GM19372 (cell line): ENCODE measurements around the gene CALHM2.

ENCODE experiments used
- ATAC-seq: cut with Tn5 transposase; IDR thresholded peaks from one replicate; pipeline ENCODE4 v1.9.1; 2021; ENCODE audit warnings: mild to moderate bottlenecking, low read depth, moderate library complexity; ENCODE audit not compliant: unreplicated experiment

The CALHM2 gene

GRCh38 chr10:103476046-103476768 is 24.0 kb upstream of the CALHM2 start:
- ATAC-seq: no peak

DNA sequence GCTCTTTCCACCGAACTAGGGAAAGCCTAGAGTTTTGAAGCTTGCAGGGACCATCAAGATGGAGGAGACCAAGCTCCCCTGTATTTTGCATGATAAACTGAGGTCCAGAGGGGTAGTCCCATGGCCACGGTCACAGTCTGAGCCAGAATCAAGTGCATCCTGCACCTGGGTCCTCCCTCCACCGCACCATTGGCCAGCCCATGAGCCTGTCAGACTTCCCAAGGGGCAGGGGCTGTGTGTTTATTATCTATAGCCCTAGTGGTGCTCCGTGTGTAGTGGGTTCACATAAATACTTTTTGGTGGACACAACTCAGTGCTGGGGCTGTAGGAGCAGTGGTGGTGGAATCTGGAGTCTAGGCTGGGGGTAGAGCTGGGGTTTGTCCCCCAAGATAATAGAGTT is 23.3 kb upstream of the CALHM2 start:
- ATAC-seq: no peak

DNA sequence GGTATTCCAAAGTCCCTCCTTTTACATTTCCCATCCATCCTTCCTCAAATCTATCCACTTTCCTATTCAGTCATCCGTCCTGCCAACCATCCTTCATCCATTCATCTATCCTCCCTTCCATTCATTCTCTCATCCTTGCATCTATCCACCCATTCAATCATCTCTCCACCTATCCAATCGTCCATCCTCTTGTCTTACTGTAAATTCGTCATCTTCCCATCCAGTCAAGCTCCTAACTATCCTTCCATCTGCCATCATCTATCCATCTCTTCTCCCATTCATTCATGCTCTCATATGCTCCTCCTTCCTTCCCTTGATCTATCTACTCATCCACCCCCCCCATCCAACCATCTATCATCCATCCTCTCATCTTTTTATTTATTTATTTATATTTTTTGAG is 21.9 kb upstream of the CALHM2 start:
- ATAC-seq: no peak

DNA sequence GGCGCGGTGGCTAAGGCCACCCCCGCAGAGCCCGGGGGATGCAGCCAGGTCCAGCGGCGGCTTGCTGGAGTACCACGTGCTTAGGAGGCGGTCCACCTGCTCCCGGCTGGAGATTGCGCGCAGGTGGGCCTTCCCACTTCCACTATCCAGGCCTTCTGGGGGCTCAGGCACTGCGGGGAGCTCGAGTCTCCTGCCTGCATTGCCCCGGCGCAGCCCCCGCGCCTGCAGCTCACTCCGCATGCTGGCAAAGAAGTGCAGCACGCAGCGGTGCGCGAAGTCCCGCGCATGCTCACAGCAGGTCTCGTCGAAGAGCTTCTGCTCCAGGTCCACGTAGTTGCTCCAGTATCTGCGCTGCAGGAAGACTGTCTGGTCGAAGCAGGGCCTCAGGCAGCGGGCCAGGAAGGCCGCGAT is 21.1 kb upstream of the CALHM2 start:
- no peak for ATAC-seq

- no peak for ATAC-seq
These were observed 19.8 kb upstream of the CALHM2 start for GRCh38 chr10:103472005-103472404.

DNA sequence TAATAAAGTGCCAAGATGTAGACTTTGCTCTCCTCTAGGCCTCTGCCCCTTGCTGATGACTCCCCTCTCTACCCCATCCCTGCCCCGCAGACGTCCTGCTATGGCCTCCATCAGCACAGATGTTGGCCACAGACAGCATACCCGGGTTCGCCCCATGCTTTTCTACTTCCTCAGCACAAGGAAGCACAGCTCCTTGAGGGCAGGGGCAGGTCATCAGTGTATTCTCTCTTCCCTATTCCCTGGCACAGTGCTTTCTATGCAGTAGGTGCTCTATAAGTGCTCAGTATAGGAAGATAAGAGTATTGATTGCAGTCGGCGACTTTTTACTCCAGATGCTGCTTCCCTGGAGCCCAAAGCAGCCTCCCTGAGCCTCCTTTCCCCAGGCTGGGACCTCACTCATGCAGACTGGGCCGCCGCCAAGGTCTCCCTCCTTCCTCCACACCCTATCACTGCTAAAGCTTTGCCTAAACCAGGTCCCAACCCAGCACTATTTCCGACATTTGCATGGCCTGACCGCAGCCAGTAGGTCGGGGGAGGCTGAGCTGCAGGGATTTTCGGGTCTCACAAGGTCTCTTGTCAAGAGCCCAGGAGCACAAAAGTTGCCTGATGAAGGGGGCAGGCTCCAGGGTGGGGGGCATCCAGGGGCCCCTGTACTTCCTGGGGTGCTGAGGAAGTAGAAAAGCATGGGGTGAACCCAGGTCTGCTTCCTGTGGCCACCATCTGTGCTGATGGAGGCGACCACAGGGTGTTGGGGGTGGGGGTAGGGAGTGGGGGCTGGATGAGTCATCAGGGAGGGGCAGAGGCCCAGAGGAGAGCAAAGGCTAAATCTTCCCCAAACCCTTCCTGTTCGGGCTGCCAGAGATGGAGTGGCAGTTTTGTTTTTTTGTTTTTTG is 18.8 kb upstream of the CALHM2 start:
- peak; percentile 65 for ATAC-seq

- ATAC-seq: no peak
These were observed 17.0 kb upstream of the CALHM2 start for GRCh38 chr10:103469201-103469600.

DNA sequence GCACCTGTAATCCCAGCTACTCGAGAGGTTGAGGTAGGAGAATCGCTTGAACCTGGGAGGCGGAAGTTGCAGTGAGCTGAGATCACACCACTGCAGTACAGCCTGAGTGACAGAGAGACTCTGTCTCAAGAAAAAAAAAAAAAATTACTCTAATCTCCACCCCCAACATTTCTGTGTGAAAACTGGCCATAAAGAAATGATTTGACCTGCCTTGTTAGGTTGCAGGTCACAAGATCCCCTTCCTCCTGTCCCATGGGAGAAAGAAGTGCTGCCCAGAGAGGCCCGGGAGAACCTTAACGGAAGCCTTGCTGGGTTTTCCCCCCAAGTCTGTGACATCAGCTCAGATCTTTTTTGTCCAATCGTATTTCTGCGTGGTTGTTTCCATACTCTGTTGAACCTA is 15.2 kb upstream of the CALHM2 start:
- ATAC-seq: no peak

DNA sequence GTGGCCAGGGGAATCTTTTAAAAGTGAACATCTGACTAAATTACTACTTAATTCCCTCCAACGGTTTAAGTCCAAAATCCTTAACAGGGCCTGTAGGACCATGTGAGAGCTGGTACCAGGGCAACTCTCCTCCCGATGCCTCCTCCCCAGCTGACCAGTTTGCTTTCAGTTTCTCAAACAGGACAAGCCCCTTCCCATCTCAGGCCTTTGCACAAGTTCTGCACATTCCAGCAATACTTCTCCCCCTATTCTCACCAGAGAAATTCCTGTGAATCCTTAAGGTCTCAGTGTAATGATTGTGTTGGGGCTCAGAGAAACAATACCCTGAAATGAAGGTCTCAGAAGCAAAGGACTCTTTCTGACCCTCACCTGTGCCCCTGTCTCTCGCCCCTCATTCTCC is 14.6 kb upstream of the CALHM2 start:
- no peak for ATAC-seq

- ATAC-seq: no peak
These were observed 13.4 kb upstream of the CALHM2 start for GRCh38 chr10:103465411-103466179.

GRCh38 chr10:103463499-103463898 is 11.3 kb upstream of the CALHM2 start:
- no peak for ATAC-seq

DNA sequence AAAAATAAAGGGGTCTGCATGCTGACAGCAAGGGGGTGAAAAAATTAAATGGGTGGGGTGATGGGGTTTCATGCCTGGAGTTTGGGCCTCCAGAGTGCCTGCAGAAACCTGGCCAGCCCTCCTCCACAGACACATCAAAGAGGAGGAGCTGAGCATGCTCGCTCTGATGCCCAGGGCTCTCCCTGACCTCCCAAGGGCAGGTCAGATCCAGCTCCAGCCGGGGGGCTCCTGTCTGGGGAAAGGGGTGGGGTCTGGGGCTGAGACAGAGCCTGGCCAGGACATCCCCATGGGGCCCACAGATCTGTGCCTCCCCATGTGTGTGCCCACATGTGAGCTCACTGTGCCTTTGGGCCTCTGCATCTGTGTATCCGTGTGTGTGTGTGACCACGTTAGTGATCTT is 7.4 kb upstream of the CALHM2 start:
- no peak for ATAC-seq

- ATAC-seq: no peak
These were observed 6.5 kb upstream of the CALHM2 start, which contains the start of gene CALHM1 for GRCh38 chr10:103458720-103459119. CALHM1 (minus strand) TSS chr10:103458900; CDS start chr10:103458751, 149 bp downstream.

DNA sequence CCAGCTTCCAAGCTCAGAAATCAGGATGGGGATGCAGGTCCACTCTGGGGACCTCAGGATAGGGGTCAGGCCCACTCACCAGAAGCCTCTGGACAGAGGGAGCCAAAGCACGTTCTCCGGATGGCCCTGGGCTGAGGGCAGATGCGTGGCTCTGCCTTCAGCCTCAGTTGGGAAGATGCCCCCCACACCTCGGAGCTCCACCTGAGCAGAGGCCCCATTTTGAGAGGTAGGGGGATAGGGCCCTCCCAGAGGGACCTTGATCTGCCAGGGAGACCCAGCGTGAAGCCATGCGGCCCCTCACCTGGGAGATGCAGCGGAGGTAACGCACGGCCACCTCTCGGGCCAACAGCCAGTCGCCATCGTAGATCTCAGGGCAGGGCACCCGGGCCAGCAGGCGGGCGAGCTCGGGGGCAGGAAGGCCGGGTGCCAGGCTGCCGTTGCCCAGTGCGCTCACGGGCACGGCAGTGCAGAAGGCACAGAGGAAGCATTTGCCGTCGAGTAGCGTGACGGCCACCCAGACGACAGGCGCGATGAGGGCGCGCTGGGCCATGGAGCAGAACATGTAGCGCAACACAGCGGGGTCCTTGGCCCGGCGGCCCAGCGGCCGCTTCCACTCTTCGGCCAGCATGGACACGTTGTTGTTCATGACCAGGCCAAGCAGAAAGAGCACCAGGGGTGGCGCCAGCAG is 5.9 kb upstream of the CALHM2 start:
- no peak for ATAC-seq

DNA sequence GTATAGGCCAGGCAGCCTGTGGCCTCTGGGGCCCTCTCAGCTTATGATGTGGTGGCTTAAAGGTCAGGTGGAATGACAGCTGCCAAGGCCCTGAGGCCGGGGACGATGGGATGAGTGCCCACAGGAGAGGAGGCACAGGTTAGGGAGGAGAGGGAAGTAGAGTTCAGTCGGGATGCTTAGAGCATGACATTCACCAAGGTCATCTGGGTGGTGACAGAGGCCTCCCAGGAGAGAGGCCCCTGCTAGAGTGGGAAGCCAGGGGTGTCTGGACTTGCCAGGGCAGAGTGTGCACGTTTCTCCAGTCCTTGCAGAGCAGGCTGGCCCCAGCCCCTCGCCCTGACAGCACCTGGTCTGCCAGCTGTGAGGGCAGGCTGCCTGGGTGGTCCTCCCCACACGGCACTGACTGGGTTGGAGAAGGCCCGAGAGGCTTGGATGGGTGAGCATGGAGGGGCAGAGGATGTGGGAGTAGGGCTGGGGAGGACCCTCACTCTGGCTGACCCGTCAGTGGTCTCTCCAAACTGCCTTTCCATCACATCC is 5.1 kb upstream of the CALHM2 start:
- no peak for ATAC-seq

DNA sequence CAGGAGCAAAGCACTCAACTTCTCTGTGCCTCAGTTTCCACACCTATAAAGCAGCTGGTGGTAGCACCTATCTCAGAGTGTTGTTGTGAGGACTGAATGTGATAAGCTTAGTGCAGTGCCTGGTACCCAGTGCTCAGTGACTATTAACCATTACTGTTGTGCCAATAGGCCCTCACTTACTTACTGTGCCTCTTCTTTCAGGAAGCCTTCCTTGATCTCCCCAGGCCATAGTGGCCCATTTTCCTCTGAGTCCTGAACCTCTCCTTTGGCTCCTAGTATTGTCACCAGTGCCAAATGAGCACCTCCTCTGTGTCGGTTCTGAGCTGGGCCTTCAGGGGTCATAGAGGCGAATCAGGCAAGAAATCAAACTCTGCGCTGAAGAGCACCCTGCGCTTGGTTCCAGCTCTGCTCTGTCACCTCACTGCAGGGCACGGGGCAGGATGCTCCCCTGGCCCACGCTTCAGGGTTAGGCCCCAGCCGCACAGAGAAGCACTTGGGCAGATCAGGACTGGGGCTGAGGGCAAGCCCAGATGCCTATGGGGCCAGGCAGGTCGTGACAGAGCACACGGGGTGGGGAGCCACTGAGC is 4.0 kb upstream of the CALHM2 start:
- ATAC-seq: no peak

DNA sequence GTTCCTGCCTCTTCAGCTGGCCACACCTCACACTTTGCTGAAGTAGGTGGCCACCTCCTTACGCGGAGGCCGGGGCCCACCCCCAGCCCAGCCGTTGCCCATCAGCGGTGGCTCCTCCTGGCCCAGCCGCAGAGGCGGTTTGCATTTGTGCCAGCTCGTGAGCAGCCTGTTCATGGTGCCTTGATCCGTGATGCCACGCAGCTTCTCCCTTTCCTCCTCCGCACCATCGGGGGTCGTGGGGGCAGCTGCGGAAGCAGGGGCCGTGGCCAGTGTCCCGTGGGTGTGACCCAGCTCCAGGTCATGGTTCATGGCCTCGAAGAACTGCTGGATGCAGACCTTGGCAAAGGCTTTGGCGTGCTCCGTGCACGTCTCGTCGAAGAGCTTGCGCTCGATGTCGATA is 3.1 kb upstream of the CALHM2 start:
- ATAC-seq: no peak

DNA sequence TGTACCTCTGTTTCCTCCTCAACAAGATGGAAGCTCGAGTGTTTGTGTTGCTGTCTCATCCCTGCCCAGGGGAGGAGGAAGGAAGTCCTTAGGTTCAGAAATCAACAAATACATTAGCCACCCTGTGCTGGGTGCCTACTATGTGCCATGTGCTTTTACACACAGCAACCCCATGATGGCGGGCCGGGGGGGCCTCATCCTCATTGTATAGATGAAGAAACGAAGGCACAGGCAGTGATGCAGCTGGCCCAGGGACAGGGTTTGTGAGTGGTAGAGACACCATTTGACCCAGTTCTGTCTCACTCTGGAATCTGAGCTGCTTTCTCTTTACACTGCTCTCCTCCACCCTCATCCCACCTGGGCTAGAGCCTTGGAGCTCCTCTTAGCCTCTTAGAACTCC is 1.9 kb upstream of the CALHM2 start:
- ATAC-seq: no peak

DNA sequence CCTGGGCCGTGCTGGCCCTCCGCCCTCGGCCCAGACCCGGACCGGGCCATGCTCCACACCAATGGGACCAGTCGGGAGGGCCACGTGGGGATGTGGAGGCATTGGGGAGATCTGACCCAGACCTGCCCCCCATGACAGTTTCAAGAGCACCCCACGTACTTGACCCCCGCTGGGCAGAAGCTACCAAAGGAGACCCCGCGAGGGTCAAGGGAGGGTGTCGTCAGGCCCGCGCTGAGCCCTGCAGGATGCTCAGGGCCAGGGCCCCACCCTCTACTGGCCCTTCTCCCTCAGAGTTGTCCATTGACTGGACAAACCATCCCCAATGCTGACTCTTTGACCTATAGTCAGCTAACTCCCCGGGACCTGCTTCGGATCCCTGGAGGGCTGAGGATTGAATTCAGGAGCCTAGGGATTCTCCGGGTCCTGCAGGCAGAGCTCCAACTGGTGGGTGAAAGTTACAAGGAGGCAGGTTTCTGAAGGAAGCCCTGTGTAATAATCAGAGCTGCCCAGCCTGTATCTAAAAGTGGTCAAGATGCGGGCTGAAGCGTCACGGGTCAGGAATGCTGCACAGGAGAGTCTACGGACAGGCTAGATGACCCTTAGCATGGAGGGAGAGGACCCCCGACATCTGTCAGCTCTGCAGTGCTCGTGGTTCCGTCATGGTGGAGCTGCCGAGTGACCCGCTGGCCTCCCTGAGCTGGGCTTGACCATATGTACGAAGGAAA is 498 bp upstream of the CALHM2 start:
- ATAC-seq: no peak
